ENCODE measurements around the gene TRMT2A.

TRMT2A gene

DNA sequence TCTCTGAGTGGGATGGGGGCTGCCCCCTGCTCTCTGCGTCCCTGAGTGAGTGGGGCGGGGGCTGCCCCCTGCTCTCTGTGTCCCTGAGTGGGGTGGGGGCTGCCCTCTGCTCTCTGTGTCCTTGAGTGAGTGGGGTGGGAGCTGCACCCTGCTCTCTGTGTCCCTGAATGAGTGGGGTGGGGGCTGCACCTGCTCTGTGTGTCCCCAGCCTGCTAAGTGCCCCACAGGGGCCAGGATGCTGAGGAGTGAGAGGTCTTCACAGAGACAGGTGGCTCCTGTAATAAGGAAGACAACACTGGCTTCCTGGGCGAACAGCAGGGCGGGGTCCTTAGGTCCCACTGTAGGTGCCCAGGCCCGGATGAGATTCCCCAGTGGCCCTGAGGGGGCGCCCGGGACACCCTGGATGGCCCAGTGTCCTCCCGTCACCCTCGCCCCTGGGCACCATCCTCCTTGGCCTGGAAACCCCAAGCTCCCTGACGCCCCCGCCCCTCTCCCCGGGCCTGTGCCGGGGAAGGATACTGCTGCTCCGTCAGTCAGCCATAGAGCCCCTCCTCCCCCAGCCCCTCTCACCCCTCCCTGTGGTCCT lies 37.7 kb upstream of the TRMT2A start:
- H3K9me2 ChIP-seq (replicated peaks; ENCODE audit: low read depth, low read length), result no peaks in the 10 kb centered on the region
- TF ChIP-seq, protein P1, sequence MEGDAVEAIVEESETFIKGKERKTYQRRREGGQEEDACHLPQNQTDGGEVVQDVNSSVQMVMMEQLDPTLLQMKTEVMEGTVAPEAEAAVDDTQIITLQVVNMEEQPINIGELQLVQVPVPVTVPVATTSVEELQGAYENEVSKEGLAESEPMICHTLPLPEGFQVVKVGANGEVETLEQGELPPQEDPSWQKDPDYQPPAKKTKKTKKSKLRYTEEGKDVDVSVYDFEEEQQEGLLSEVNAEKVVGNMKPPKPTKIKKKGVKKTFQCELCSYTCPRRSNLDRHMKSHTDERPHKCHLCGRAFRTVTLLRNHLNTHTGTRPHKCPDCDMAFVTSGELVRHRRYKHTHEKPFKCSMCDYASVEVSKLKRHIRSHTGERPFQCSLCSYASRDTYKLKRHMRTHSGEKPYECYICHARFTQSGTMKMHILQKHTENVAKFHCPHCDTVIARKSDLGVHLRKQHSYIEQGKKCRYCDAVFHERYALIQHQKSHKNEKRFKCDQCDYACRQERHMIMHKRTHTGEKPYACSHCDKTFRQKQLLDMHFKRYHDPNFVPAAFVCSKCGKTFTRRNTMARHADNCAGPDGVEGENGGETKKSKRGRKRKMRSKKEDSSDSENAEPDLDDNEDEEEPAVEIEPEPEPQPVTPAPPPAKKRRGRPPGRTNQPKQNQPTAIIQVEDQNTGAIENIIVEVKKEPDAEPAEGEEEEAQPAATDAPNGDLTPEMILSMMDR (conservative IDR thresholded peaks at IDR 0.05; ENCODE audit: low read length), result no peak
- no peak for TF ChIP-seq EZH2phosphoT487 (IDR thresholded peaks at IDR 0.05; ENCODE audit: borderline replicate concordance)
- peak overlapping the region; percentile 63 for H3K4me2 ChIP-seq (ENCODE audit: low read depth, low read length, poor library complexity, severe bottlenecking)
- H3K9ac ChIP-seq (ENCODE audit: low read depth, low read length, poor library complexity, severe bottlenecking), result peak overlapping the region; percentile 63
- peaks cover 6% of the 10 kb centered on the region for H3F3A ChIP-seq (ENCODE audit: low read depth)
- H3K4me3 ChIP-seq (ENCODE audit: low read length, poor library complexity, severe bottlenecking), result peak overlapping the region; percentile 71
- H2AFZ ChIP-seq (ENCODE audit: low read length), result no peak overlapping the region
- no peaks in the 10 kb centered on the region for H3K79me2 ChIP-seq (ENCODE audit: insufficient read depth, low read length)
- H3K36me3 ChIP-seq (ENCODE audit: insufficient read depth, low read length), result no peaks in the 10 kb centered on the region
- no peaks in the 10 kb centered on the region for H4K20me1 ChIP-seq (ENCODE audit: insufficient read depth, low read length, poor library complexity, severe bottlenecking)
- H3K27me3 ChIP-seq (ENCODE audit: insufficient read depth, low read length, poor library complexity, severe bottlenecking), result no peaks in the 10 kb centered on the region
- H3K4me1 ChIP-seq (ENCODE audit: insufficient read depth, low read length, poor library complexity, severe bottlenecking), result peaks cover 35% of the 10 kb centered on the region
- H3K9me3 ChIP-seq (ENCODE audit: insufficient read depth, low read depth, low read length), result no peaks in the 10 kb centered on the region

DNA sequence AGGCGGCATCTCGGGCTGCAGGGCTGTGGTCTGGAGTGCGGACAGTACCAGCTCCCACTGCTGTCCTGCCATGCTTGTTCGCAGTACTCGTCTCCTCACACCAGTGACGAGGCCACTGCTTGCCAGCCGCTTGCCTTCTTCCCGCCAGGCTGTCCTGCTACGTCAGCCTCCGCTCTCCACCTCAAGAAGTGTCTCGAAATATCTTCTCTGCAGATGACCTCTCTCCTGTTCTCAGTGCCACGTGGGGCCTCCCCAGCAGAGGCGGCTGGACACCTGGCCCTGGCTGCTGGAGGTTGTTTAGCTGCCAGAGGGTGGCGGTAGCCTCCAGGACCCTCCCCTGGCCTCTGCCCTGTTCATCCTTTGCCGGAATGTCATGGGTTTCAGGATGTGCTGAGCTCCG lies 36.9 kb upstream of the TRMT2A start:
- Histone ChIP-seq H3K9me2 (replicated peaks; ENCODE audit: low read depth, low read length) (no peaks in the 10 kb centered on the region), H2AFZ (ENCODE audit: low read length) (no peak overlapping the region), H3K4me3 (ENCODE audit: low read length, poor library complexity, severe bottlenecking) (no peak overlapping the region), H3K4me2 (ENCODE audit: low read depth, low read length, poor library complexity, severe bottlenecking) (no peak overlapping the region), H4K20me1 (ENCODE audit: insufficient read depth, low read length, poor library complexity, severe bottlenecking) (no peaks in the 10 kb centered on the region), H3K79me2 (ENCODE audit: insufficient read depth, low read length) (no peaks in the 10 kb centered on the region), H3K9ac (ENCODE audit: low read depth, low read length, poor library complexity, severe bottlenecking) (peak overlapping the region; percentile 63), H3K4me1 (ENCODE audit: insufficient read depth, low read length, poor library complexity, severe bottlenecking) (peaks cover 29% of the 10 kb centered on the region), H3K27me3 (ENCODE audit: insufficient read depth, low read length, poor library complexity, severe bottlenecking) (no peaks in the 10 kb centered on the region), H3F3A (ENCODE audit: low read depth) (peaks cover 4% of the 10 kb centered on the region), H3K36me3 (ENCODE audit: insufficient read depth, low read length) (no peaks in the 10 kb centered on the region), H3K9me3 (ENCODE audit: insufficient read depth, low read depth, low read length) (no peaks in the 10 kb centered on the region)
- TF ChIP-seq EZH2phosphoT487 (IDR thresholded peaks at IDR 0.05; ENCODE audit: borderline replicate concordance), result no peak
- TF ChIP-seq, protein P1 (conservative IDR thresholded peaks at IDR 0.05; ENCODE audit: low read length), result no peak

DNA sequence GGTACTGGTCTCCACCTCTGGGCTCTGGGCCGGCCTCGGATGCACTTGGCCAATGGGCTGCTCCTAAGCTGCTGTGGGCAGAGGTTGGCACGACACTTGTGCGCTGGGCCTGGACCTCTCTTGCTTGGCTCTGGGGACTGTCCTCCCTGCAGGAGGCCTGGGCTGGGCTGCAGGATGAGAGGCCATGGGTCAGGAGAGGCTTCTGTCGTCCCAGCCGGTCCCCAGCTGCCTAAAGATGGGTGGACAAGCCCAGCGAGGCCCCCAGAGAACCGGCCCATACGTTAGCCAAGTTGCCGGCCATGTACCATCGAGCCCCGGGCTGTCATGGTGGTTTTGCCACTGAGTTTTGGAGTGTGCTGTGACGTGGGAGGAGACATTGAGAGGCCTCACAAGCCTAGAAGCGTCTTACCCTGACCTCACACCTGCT lies 35.5 kb upstream of the TRMT2A start:
- Histone ChIP-seq H4K20me1 (ENCODE audit: insufficient read depth, low read length, poor library complexity, severe bottlenecking) (no peaks in the 10 kb centered on the region), H3K79me2 (ENCODE audit: insufficient read depth, low read length) (no peaks in the 10 kb centered on the region), H3K4me1 (ENCODE audit: insufficient read depth, low read length, poor library complexity, severe bottlenecking) (peaks cover 18% of the 10 kb centered on the region), H3F3A (ENCODE audit: low read depth) (no peaks in the 10 kb centered on the region), H3K9me3 (ENCODE audit: insufficient read depth, low read depth, low read length) (no peaks in the 10 kb centered on the region), H3K27me3 (ENCODE audit: insufficient read depth, low read length, poor library complexity, severe bottlenecking) (no peaks in the 10 kb centered on the region), H3K9me2 (replicated peaks; ENCODE audit: low read depth, low read length) (no peaks in the 10 kb centered on the region), H3K9ac (ENCODE audit: low read depth, low read length, poor library complexity, severe bottlenecking) (no peak overlapping the region), H3K36me3 (ENCODE audit: insufficient read depth, low read length) (no peaks in the 10 kb centered on the region), H3K4me2 (ENCODE audit: low read depth, low read length, poor library complexity, severe bottlenecking) (no peak overlapping the region), H3K4me3 (ENCODE audit: low read length, poor library complexity, severe bottlenecking) (no peak overlapping the region), H2AFZ (ENCODE audit: low read length) (no peak overlapping the region)
- no peak for TF ChIP-seq EZH2phosphoT487 (IDR thresholded peaks at IDR 0.05; ENCODE audit: borderline replicate concordance)
- TF ChIP-seq, protein P1 (conservative IDR thresholded peaks at IDR 0.05; ENCODE audit: low read length), result no peak

Data from Loucy (cell line).